Transverse colon (tissue), 4 donors: ENCODE data around the gene IRF9. TPM values are rescaled to one million over a fixed set of nuclear protein-coding genes. Genes with fewer than 3 reads are reported as not detected.

ENCODE experiments used
- DNase-seq: peaks from one replicate; pipeline ENCODE4 v3.0.0-alpha.2; 2019
- H3K27ac ChIP-seq, 4 donors: fragments of 200-600 bp; sonication (generic); 2 replicates each; pipeline ENCODE4 v1.5.1; 2016 to 2018; ENCODE audit warnings: inconsistent platforms in 4 of 4
- H3K27me3 ChIP-seq: fragments of 200-600 bp; sonication (generic); 2 replicates; pipeline ENCODE4 v1.5.1; 2017; ENCODE audit warnings: inconsistent platforms
- H3K36me3 ChIP-seq, 4 donors: fragments of 200-600 bp; sonication (generic); 2 replicates each; pipeline ENCODE4 v1.5.1; 2017 to 2019; ENCODE audit warnings: inconsistent platforms in 4 of 4
- H3K4me1 ChIP-seq, 4 donors: fragments of 200-600 bp; sonication (generic); 2 replicates each; pipeline ENCODE4 v1.5.1; 2017 to 2020; ENCODE audit warnings: inconsistent platforms in 4 of 4
- H3K4me3 ChIP-seq, 4 donors: fragments of 200-600 bp; sonication (generic); 1 replicate in 1 of 4; 2 replicates in 3 of 4; pipeline versions ENCODE4 v1.5.1 to v1.6.1; 2017 to 2019; ENCODE audit warnings: inconsistent platforms in 4 of 4
- H3K9me3 ChIP-seq, 2 donors: fragments of 200-600 bp; sonication (generic); 2 replicates each; pipeline ENCODE4 v1.5.1; 2017 to 2019; ENCODE audit warnings: inconsistent platforms in 2 of 2
- EP300 ChIP-seq: sonication (generic); formaldehyde crosslinking; IDR thresholded peaks from one replicate; pipeline ENCODE4 v1.6.1; 2017; ENCODE audit warnings: antibody characterized with exemption, low read depth
- POLR2A ChIP-seq: fragments of 450-650 bp; IDR thresholded peaks from one replicate; pipeline ENCODE4 v1.6.1; 2016; ENCODE audit warnings: antibody characterized with exemption, mild to moderate bottlenecking, moderate library complexity
- POLR2AphosphoS5 ChIP-seq, 3 donors: sonication (generic); formaldehyde crosslinking; IDR thresholded peaks; one replicate each; pipeline ENCODE4 v1.6.1; 2016; ENCODE audit warnings: antibody characterized with exemption in 3 of 3
- WGBS, 2 donors: methylation state at CpG; one replicate each; pipeline ENCODE4 v1.1.5; 2018; ENCODE audit warnings: low coverage in 1 of 2; 5-methylcytosine and 5-hydroxymethylcytosine counted together
- in situ Hi-C, 4 donors: fragments of 200-750 bp; cut with MboI; loops; one replicate each; pipeline versions ENCODE4 v1.15.0 to v1.15.1; 2017; ENCODE audit warnings: low sequenced_read_pairs in 3 of 4, low pct_ligation_motif_present in 1 of 4, low pct_unique_long_range_greater_than_20kb in 1 of 4
- intact Hi-C: fragments of 100-400 bp; cut with DNase I; formaldehyde crosslinking; loops from one replicate; pipeline ENCODE4 v1.15.1; 2023; ENCODE audit warnings: low total_unique reads
- total RNA-seq, 4 donors: library from RNA; depleted of rRNA; stranded (reverse); fragments of >200 nt; gene quantifications; one replicate each; pipeline ENCODE4 v1.1.0, GENCODE V29; 2016
- TF ChIP-seq, protein P1 (sequence below), 5 experiments: fragments of 200-600 bp in 3 of 5; fragments of 450-650 bp in 2 of 5; sonication (generic) in 3 of 5; IDR thresholded peaks; 1 replicate in 2 of 5; 2 replicates in 3 of 5; pipeline ENCODE4 v1.5.1; 2016 to 2017; ENCODE audit warnings: antibody characterized with exemption in 5 of 5, inconsistent platforms in 3 of 5, mild to moderate bottlenecking in 2 of 5, moderate library complexity in 1 of 5

Gene IRF9
- total RNA-seq, 4 donors from 2014 or later = 44.2 to 81.9 (median 52.4) TPM

DNA sequence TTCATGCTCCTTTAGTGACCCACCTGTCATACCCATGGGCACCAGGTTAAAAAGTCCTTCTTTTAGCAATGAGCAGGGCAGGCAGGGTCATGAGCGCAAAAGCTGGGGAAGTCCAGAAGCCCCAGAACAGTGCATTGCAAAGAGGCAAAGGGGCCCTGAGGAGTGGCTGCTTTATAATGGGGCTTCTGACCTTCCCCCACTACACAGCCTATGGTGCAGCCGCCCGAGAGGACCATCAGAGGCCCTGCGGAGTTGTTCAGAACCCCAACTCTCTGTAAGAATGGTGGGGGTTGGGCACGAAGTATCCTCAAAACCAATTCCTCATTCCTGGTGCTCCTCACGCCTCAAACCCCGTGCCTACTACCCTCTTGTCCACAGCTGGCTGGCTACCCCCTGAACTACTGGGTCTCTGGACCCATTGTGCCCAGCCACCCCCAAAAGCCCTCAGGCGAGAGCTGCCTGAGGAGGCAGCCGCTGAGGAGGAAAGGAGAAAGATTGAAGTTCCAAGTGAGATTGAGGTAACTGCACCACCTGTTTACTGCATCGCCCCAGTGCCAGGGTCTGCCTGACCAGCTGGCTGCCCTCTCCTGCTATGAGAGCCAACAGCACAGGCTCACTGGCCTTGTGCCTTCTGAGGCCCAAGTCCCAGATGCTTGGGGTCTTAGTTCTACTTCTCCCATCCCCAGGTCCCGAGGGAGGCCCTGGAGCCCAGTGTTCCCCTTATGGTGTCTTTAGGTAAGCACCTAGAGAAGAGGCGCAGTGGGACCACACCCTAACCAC, 17.5 kb downstream of the IRF9 start:
- peaks cover 0 to 22% (median 4%) of the 10 kb centered on the region in 4 donors for H3K36me3 ChIP-seq
- H3K27ac ChIP-seq = peak overlapping the region; percentile 68 to 78 (median 72)
- DNase-seq = no peak
- 89 to 90% methylated on average over 2 to 12 of the region's 12 CpGs for WGBS, 2 donors
- H3K27me3 ChIP-seq = no peaks in the 10 kb centered on the region
- TF ChIP-seq EP300 (no peak), POLR2AphosphoS5 (IDR thresholded peaks at IDR 0.05) (no peak), POLR2A (no peak)
- TF ChIP-seq, protein P1, sequence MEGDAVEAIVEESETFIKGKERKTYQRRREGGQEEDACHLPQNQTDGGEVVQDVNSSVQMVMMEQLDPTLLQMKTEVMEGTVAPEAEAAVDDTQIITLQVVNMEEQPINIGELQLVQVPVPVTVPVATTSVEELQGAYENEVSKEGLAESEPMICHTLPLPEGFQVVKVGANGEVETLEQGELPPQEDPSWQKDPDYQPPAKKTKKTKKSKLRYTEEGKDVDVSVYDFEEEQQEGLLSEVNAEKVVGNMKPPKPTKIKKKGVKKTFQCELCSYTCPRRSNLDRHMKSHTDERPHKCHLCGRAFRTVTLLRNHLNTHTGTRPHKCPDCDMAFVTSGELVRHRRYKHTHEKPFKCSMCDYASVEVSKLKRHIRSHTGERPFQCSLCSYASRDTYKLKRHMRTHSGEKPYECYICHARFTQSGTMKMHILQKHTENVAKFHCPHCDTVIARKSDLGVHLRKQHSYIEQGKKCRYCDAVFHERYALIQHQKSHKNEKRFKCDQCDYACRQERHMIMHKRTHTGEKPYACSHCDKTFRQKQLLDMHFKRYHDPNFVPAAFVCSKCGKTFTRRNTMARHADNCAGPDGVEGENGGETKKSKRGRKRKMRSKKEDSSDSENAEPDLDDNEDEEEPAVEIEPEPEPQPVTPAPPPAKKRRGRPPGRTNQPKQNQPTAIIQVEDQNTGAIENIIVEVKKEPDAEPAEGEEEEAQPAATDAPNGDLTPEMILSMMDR (IDR thresholded peaks at IDR 0.05) = no peak
- H3K9me3 ChIP-seq = no peaks in the 10 kb centered on the region
- intact Hi-C loops = no loop called here
- in situ Hi-C loops = no loop called here
- H3K4me1 ChIP-seq = peaks cover 5 to 11% (median 6%) of the 10 kb centered on the region in 4 donors
- H3K4me3 ChIP-seq = no peak overlapping the region

DNA sequence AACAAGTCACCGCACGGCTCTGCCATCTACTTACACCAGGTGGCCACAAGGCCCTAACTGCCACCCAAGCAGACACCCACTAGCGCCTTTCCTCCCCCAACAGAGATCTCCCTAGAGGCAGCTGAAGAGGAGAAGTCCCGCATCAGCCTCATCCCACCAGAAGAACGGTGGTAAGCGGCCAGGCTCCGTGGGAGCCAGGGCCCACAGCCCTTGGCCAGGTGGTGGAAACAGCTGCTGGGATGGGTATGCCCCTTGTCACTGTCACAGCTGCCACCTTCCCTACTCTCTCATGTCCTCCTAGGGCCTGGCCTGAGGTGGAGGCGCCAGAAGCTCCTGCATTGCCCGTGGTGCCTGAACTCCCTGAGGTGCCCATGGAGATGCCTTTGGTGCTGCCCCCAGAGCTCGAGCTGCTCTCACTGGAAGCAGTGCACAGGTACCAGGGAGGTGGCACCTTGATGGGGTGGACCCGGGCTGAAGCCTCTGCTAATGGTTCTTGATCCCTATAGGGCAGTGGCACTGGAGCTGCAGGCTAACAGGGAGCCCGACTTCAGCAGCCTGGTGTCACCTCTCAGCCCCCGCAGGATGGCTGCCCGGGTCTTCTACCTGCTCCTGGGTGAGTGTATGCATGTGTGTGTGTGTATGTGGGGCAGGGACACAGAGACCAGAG, 18.4 kb downstream of the IRF9 start:
- peaks cover 5 to 11% (median 6%) of the 10 kb centered on the region in 4 donors for H3K4me1 ChIP-seq
- in situ Hi-C loops = no loop called here
- H3K9me3 ChIP-seq = no peaks in the 10 kb centered on the region
- no peak for DNase-seq
- intact Hi-C loops = no loop called here
- H3K27ac ChIP-seq = peak overlapping the region; percentile 68 to 78 (median 72)
- no peak overlapping the region for H3K4me3 ChIP-seq
- no peaks in the 10 kb centered on the region for H3K27me3 ChIP-seq
- TF ChIP-seq POLR2AphosphoS5 (IDR thresholded peaks at IDR 0.05) = no peak
- no peak for TF ChIP-seq POLR2A
- WGBS, 2 donors = 88% methylated on average over 14 of the region's 14 CpGs; no CpG with 5 or more reads in 1 of the 2 donors
- H3K36me3 ChIP-seq = peaks cover 0 to 30% (median 3%) of the 10 kb centered on the region in 4 donors

DNA sequence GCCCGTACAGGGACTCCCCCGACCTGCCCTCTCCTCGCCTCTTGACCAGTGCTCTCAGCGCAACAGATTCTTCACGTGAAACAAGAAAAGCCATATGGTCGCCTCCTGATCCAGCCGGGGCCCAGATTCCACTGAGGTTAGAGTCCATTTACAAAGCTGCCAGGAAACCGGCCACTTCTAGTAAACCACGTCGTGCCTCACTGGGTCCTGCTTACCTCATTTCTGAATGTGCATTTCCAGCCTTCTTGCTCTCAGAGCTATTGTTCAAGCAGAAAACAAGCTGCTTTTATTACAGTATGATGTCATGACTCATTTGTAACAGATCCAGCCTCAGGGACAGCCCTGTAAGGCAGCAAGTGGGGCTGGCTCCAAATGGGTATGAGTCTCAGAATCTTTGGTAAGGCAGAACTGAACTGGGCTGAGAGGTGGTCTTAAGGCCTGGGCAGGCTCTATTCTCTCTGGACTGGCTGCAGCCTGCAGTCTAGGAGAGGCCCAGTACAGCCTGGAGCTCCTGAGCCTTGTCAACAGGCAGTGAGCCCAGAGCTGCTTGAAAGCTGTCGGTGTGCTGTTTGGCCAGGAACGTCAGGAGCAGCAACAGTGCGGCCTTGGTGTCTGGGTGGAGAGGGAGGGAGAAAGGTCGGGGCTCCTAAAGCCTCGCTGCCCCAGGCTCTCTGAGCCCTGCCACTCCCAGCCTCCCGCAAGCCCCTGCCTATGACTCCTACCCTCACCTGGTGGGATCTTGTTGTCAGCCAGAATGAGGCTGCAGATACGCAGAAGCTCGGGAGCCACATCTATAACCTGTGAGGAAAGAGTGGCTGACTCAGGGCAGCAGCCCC, 19.1 kb downstream of the IRF9 start:
- in situ Hi-C loops = no loop called here
- DNase-seq = no peak
- no peaks in the 10 kb centered on the region for H3K27me3 ChIP-seq
- no peak for TF ChIP-seq POLR2AphosphoS5 (IDR thresholded peaks at IDR 0.05)
- TF ChIP-seq EP300 = no peak
- TF ChIP-seq, protein P1 (IDR thresholded peaks at IDR 0.05) = no peak
- no peak for TF ChIP-seq POLR2A
- H3K4me3 ChIP-seq = no peak overlapping the region
- no peaks in the 10 kb centered on the region for H3K9me3 ChIP-seq
- WGBS, 2 donors = 53 to 62% methylated on average over 3 to 18 of the region's 18 CpGs
- H3K4me1 ChIP-seq = peaks cover 5 to 11% (median 6%) of the 10 kb centered on the region in 4 donors
- peaks cover 0 to 33% (median 3%) of the 10 kb centered on the region in 4 donors for H3K36me3 ChIP-seq
- peak overlapping the region; percentile 68 to 78 (median 72) for H3K27ac ChIP-seq
- intact Hi-C loops = no loop called here

DNA sequence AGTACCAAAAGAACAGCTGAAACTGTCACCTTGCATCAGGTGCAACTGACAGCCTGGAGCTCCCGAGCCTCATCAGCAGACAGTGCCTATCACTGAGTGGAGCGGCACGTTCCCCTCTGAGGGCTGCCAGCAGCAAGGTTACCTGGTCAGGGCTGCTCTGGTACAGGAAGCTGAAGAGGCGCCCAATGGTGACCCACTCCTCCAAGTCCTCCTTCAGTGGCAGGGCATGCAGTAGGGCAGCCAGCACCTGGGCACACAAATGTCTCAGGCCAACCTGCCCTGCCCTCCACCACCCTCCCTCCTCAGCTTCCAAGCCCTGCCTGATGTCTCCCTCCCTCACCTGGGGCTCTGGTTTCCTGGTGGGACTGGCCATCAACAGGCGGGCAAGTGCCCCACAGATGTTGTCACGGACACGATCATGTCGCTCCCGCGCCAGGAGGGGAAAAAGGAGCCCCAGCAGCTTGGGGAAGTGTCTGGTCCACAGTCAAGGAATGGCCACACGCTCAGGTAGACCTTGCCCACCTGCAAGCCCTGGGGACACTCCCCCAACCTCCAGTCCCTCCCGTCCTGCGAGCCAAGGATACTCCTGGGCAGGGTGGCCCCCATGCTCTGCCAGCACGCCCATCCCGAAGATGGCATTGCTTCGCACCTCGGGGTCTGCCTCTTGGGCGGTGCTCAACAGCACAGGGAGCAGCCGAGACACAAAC, 20.5 kb downstream of the IRF9 start:
- peaks cover 5 to 11% (median 6%) of the 10 kb centered on the region in 4 donors for H3K4me1 ChIP-seq
- WGBS, 2 donors = 93% methylated on average over 19 of the region's 19 CpGs; no CpG with 5 or more reads in 1 of the 2 donors
- H3K4me3 ChIP-seq = no peak overlapping the region
- TF ChIP-seq POLR2A = no peak
- TF ChIP-seq, protein P1 (IDR thresholded peaks at IDR 0.05) = no peak
- peak in 1 of 3 donors; percentile 6 for TF ChIP-seq POLR2AphosphoS5 (IDR thresholded peaks at IDR 0.05)
- TF ChIP-seq EP300 = no peak
- no peaks in the 10 kb centered on the region for H3K27me3 ChIP-seq
- peaks cover 0 to 33% (median 3%) of the 10 kb centered on the region in 4 donors for H3K36me3 ChIP-seq
- no peaks in the 10 kb centered on the region for H3K9me3 ChIP-seq
- DNase-seq = no peak
- peak overlapping the region in 1 of 4 donors; percentile 68 for H3K27ac ChIP-seq
- intact Hi-C loops (no loop called here), in situ Hi-C loops (no loop called here)
